HepG2 (cell line): ENCODE data around the gene PACSIN1. TPM values are rescaled to one million over a fixed set of nuclear protein-coding genes. Genes with fewer than 3 reads are reported as not detected.

Experiments
- ATAC-seq: fragments of 200-7000 bp; cut with Tn5 transposase; 3 replicates; pipeline ENCODE4 v1.9.1; 2020; ENCODE audit warnings: mild to moderate bottlenecking, moderate library complexity
- BruUV-seq: library from RNA; stranded (reverse); fragments of 400-500 nt; replicated peaks from 2 replicates; lab custom pipeline; 2021; lab: Mats Ljungman, UMichigan
- CTCF ChIA-PET: fragments of 300-600 bp; formaldehyde crosslinking; extraction: SDS; loops from one replicate; lab custom pipeline; 2021; ENCODE audit warnings: low total read pairs, inconsistent platforms, low intra/inter-chr PET ratio; lab: Yijun Ruan, JAX
- POLR2A ChIA-PET: fragments of 350-600 bp; sonication (Branson Sonifier 250); formaldehyde crosslinking; loops from one replicate; lab custom pipeline; 2020; ENCODE audit warnings: antibody characterized with exemption, inconsistent platforms; lab: Yijun Ruan, JAX
- DNase-seq: peaks from one replicate; pipeline ENCODE4 v3.0.0-alpha.2; 2015; ENCODE audit warnings: low spot score
- FAIRE-seq: peaks from 3 replicates; lab custom pipeline; 2011; peaks lifted over from hg19 to GRCh38; lab: Jason Lieb, UNC
- H2AFZ ChIP-seq: one replicate; pipeline ENCODE4 v1.6.1; 2011; ENCODE audit warnings: low read length, inconsistent platforms
- H3K27ac ChIP-seq: fragments of 300-600 bp; 3 replicates; pipeline ENCODE4 v1.8.0; 2011; ENCODE audit warnings: mixed run types, mild to moderate bottlenecking, mixed read lengths, low read length, inconsistent platforms; ENCODE audit not compliant: insufficient read depth; ENCODE audit errors: extremely low read length
- H3K27me3 ChIP-seq, 2 experiments: fragments of 200-600 bp in 1 of 2; 2 replicates in 1 of 2; 3 replicates in 1 of 2; pipeline versions ENCODE4 v1.6.0 to v1.8.0; 2011; ENCODE audit warnings: low read length in 2 of 2, mild to moderate bottlenecking in 2 of 2, moderate library complexity in 2 of 2, inconsistent platforms in 1 of 2; ENCODE audit not compliant: insufficient read depth in 2 of 2, control insufficient read depth in 1 of 2
- H3K36me3 ChIP-seq, 2 experiments: fragments of 200-600 bp in 1 of 2; replicated peaks in 1 of 2; 2 replicates in 1 of 2; 3 replicates in 1 of 2; pipeline versions ENCODE4 v1.5.1 to v1.8.0; 2011; ENCODE audit warnings: low read length in 2 of 2, inconsistent platforms in 1 of 2; ENCODE audit not compliant: insufficient read depth in 2 of 2, control insufficient read depth in 1 of 2
- H3K4me1 ChIP-seq: 2 replicates; pipeline ENCODE4 v1.5.1; 2012; ENCODE audit warnings: low read length, inconsistent platforms; ENCODE audit not compliant: insufficient read depth
- H3K4me2 ChIP-seq: 2 replicates; pipeline ENCODE4 v1.6.0; 2011; ENCODE audit warnings: low read depth, low read length, inconsistent platforms
- H3K4me3 ChIP-seq, 3 experiments: fragments of 200-600 bp in 1 of 3; sonication (generic), shearing (Covaris generic) in 1 of 3; replicated peaks in 1 of 3; 2 replicates each; pipeline ENCODE4 v1.5.1; 2011 to 2016; ENCODE audit warnings: low read length in 3 of 3, inconsistent platforms in 2 of 3, low read depth in 2 of 3, mild to moderate bottlenecking in 2 of 3, control low read depth in 1 of 3, mixed read lengths in 1 of 3; ENCODE audit not compliant: insufficient read depth in 1 of 3
- H3K79me2 ChIP-seq: one replicate; pipeline ENCODE4 v1.6.1; 2011; ENCODE audit warnings: low read length, inconsistent platforms; ENCODE audit not compliant: insufficient read depth
- H3K9ac ChIP-seq: 2 replicates; pipeline ENCODE4 v1.6.0; 2011; ENCODE audit warnings: mild to moderate bottlenecking, low read depth, low read length, inconsistent platforms; ENCODE audit not compliant: insufficient read depth
- H3K9me3 ChIP-seq: 2 replicates; pipeline ENCODE4 v1.5.1; 2012; ENCODE audit warnings: mild to moderate bottlenecking, low read length
- H4K20me1 ChIP-seq: 2 replicates; pipeline ENCODE4 v1.6.0; 2011; ENCODE audit warnings: inconsistent platforms, mild to moderate bottlenecking, low read length, moderate library complexity; ENCODE audit not compliant: insufficient read depth
- CREB1 ChIP-seq, 2 experiments: fragments of 450-650 bp in 1 of 2; IDR thresholded peaks; 2 replicates each; pipeline ENCODE4 v1.6.1; 2016 to 2017; ENCODE audit warnings: control low read depth in 1 of 2, mild to moderate bottlenecking in 1 of 2, missing compliant biosample characterization in 1 of 2, missing genetic modification characterization in 1 of 2
- WGBS: methylation state at CpG from one replicate; pipeline ENCODE4 v1.1.6; 2017; ENCODE audit warnings: low lambda C conversion rate; 5-methylcytosine and 5-hydroxymethylcytosine counted together
- in situ Hi-C: cut with HindIII; loops from 2 replicates; pipeline ENCODE4 v1.10.0; 2017; ENCODE audit warnings: low pct_unique_long_range_greater_than_20kb; ENCODE audit not compliant: extremely low pct_ligation_motif_present
- intact Hi-C: fragments of 100-400 bp; cut with micrococcal nuclease; formaldehyde crosslinking; loops from one replicate; pipeline ENCODE4 v1.10.0; 2022; ENCODE audit not compliant: unreplicated experiment
- polyA plus RNA-seq, 8 experiments: library from polyadenylated mRNA; depleted of rRNA in 3 of 8; stranded (reverse) in 7 of 8; unstranded in 1 of 8; fragments of >200 nt; fragmentation: Illumina TruSeq in 4 of 8; extraction: Trizol in 4 of 8; gene quantifications; 2 replicates each; pipeline versions ENCODE4 v1.2.1 to v1.2.3, GENCODE V29; 2011 to 2016; ENCODE audit warnings: low read depth in 4 of 8, missing spikeins in 1 of 8, mixed read lengths in 1 of 8; ENCODE audit not compliant: insufficient read depth in 1 of 8
- total RNA-seq, 5 experiments: library from RNA; depleted of rRNA; stranded (reverse); fragments of >200 nt; fragmentation: Illumina TruSeq; extraction: Trizol; gene quantifications; 2 replicates each; pipeline ENCODE4 v1.2.3, GENCODE V29; 2016; ENCODE audit warnings: low read depth in 1 of 5
- TF ChIP-seq, protein P1 (sequence below): sonication (generic); formaldehyde crosslinking; IDR thresholded peaks from 2 replicates; pipeline ENCODE4 v1.4.0; 2020; ENCODE audit warnings: mild to moderate bottlenecking, missing genetic modification reagents
- TF ChIP-seq, protein P2 (sequence below): sonication (generic); formaldehyde crosslinking; IDR thresholded peaks from 2 replicates; pipeline ENCODE4 v1.5.1; 2020; ENCODE audit warnings: mild to moderate bottlenecking, missing genetic modification reagents, moderate library complexity

The PACSIN1 gene
- total and polyA plus RNA-seq, 2 of the 13 experiments (the other 11 are each of a cell fraction or from before 2014, with no cell fraction given) = not detected

DNA sequence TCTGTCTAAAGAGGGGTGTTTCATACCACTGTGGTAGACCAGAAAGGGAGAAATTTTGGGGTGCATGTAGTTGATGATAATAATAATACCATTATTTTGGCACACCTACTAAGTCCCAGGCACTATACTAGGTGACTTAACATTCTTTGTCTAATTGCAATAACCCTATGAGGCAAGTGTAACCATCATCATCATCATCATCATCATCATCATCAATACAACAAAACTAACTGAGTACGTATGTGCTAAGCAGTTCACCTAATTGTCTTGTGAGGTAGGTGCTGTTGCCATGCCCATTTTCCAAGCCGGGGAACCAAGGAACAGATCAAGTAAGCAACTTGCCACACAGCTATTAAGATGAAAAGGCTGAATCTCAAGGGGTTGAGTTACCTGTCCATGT lies 2.6 kb upstream of the PACSIN1 start:
- Histone ChIP-seq H3K9ac (no peak overlapping the region), H3K4me2 (no peak overlapping the region), H2AFZ (no peak overlapping the region), H3K36me3 (no peaks in the 10 kb centered on the region), H3K4me1 (peaks cover 40% of the 10 kb centered on the region), H4K20me1 (peaks cover 2% of the 10 kb centered on the region; the same call in 1 of the 2 replicates), H3K27ac (no peak overlapping the region), H3K9me3 (no peaks in the 10 kb centered on the region), H3K27me3 (peaks cover 13 to 35% of the 10 kb centered on the region in 2 experiments; a peak in 4 of 5 replicates), H3K79me2 (no peaks in the 10 kb centered on the region), H3K4me3 (no peak overlapping the region)
- CTCF ChIA-PET = interaction anchor here (1.4 kb wide), 1 partner anchor 146 kb away, joined by 3 read pairs; no protein-coding TSS in a partner anchor
- no peak for FAIRE-seq
- 75% methylated on average over 2 of the region's 2 CpGs for WGBS
- TF ChIP-seq CREB1 (IDR thresholded peaks at IDR 0.05) (peak; percentile 80), CREB1 (CRISPR knock-in tag; IDR thresholded peaks at IDR 0.05) (no peak)
- TF ChIP-seq, protein P1, sequence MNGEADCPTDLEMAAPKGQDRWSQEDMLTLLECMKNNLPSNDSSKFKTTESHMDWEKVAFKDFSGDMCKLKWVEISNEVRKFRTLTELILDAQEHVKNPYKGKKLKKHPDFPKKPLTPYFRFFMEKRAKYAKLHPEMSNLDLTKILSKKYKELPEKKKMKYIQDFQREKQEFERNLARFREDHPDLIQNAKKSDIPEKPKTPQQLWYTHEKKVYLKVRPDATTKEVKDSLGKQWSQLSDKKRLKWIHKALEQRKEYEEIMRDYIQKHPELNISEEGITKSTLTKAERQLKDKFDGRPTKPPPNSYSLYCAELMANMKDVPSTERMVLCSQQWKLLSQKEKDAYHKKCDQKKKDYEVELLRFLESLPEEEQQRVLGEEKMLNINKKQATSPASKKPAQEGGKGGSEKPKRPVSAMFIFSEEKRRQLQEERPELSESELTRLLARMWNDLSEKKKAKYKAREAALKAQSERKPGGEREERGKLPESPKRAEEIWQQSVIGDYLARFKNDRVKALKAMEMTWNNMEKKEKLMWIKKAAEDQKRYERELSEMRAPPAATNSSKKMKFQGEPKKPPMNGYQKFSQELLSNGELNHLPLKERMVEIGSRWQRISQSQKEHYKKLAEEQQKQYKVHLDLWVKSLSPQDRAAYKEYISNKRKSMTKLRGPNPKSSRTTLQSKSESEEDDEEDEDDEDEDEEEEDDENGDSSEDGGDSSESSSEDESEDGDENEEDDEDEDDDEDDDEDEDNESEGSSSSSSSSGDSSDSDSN (CRISPR knock-in tag) = no peak
- TF ChIP-seq, protein P2, sequence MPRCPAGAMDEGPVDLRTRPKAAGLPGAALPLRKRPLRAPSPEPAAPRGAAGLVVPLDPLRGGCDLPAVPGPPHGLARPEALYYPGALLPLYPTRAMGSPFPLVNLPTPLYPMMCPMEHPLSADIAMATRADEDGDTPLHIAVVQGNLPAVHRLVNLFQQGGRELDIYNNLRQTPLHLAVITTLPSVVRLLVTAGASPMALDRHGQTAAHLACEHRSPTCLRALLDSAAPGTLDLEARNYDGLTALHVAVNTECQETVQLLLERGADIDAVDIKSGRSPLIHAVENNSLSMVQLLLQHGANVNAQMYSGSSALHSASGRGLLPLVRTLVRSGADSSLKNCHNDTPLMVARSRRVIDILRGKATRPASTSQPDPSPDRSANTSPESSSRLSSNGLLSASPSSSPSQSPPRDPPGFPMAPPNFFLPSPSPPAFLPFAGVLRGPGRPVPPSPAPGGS (CRISPR knock-in tag) = no peak
- intact Hi-C loops = loop anchor here (2.0 kb wide), 1 partner anchor 62 kb away; no protein-coding TSS in a partner anchor
- no peak for DNase-seq
- no peak for ATAC-seq
- BruUV-seq = no TSS peak
- in situ Hi-C loops = loop anchor here (10.0 kb wide), 1 partner anchor 142 kb away; no protein-coding TSS in a partner anchor
- POLR2A ChIA-PET = interaction anchor here (1.3 kb wide), 1 partner anchor 12 kb away, joined by 3 read pairs; no protein-coding TSS in a partner anchor
